LNCaP clone FGC (cell line): Measurements from ENCODE around the gene ATP5ME.

Source experiments
- DNase-seq: peaks from one replicate; pipeline ENCODE4 v3.0.0-alpha.2; 2011; ENCODE audit warnings: low read depth
- H3K4me3 ChIP-seq: 2 replicates; pipeline ENCODE4 v1.5.1; 2011; ENCODE audit warnings: mild to moderate bottlenecking, low read depth, low read length, control low read depth
- CTCF ChIP-seq: IDR thresholded peaks from 2 replicates; pipeline ENCODE4 v1.5.1; 2012; ENCODE audit warnings: mild to moderate bottlenecking; ENCODE audit not compliant: control insufficient read depth, insufficient read depth; ENCODE audit errors: extremely low read depth

ATP5ME gene

GRCh38 chr4:629915-630641 is 44.0 kb downstream of the ATP5ME start:
- no peak for DNase-seq
- no peak for TF ChIP-seq CTCF
- no peak overlapping the region for H3K4me3 ChIP-seq

- H3K4me3 ChIP-seq: no peak overlapping the region
- no peak for TF ChIP-seq CTCF
- DNase-seq: no peak
Observed at GRCh38 chr4:629636-629914, 44.5 kb downstream of the ATP5ME start.

GRCh38 chr4:628821-629635 is 45.0 kb downstream of the ATP5ME start:
- DNase-seq: no peak
- no peak overlapping the region for H3K4me3 ChIP-seq
- no peak for TF ChIP-seq CTCF

GRCh38 chr4:628311-628741 is 45.8 kb downstream of the ATP5ME start:
- no peak overlapping the region for H3K4me3 ChIP-seq
- no peak for TF ChIP-seq CTCF
- no peak for DNase-seq

- DNase-seq: no peak
- H3K4me3 ChIP-seq: no peak overlapping the region
- no peak for TF ChIP-seq CTCF
Observed at GRCh38 chr4:627347-628125, 46.5 kb downstream of the ATP5ME start.

GRCh38 chr4:626201-627091 is 47.6 kb downstream of the ATP5ME start:
- DNase-seq: no peak
- H3K4me3 ChIP-seq: no peak overlapping the region
- TF ChIP-seq CTCF: no peak
